Left renal pelvis (tissue), 4 donors: ENCODE data around the gene CERK. TPM values are rescaled to one million over a fixed set of nuclear protein-coding genes. Genes with fewer than 3 reads are reported as not detected.
"Not testable (repeated sequence)": the region's sequence is repeated elsewhere in the genome, so short reads cannot be mapped to it uniquely, and the experiment has no call there.

Experiments
- DNase-seq, 4 donors: peaks; one replicate each; pipeline ENCODE4 v3.0.0-alpha.2; 2013; ENCODE audit warnings: low read depth in 4 of 4, low spot score in 3 of 4
- polyA plus RNA-seq, 4 donors: library from polyadenylated mRNA; unstranded; fragments of 120-200 nt; gene quantifications; one replicate each; pipeline ENCODE4 v1.2.1, GENCODE V29; 2013; ENCODE audit not compliant: insufficient read length in 4 of 4

Gene CERK
- polyA plus RNA-seq = 10 to 100 TPM; 48.8 to 56.6 (median 50.2) TPM

GRCh38 chr22:46737976-46738646 is at the start of gene CERK:
Gene CERK, minus strand, starts transcription at chr22:46738252. Its CDS starts 104 bp downstream, at chr22:46738148.
- no peak for DNase-seq

GRCh38 chr22:46783721-46784120 is 45.7 kb upstream of the CERK start:
- DNase-seq = no peak

GRCh38 chr22:46782200-46782599 is 44.1 kb upstream of the CERK start:
- not testable (repeated sequence) for DNase-seq

- no peak for DNase-seq
Measured at GRCh38 chr22:46781291-46781690, 43.2 kb upstream of the CERK start.

GRCh38 chr22:46780453-46780852 is 42.4 kb upstream of the CERK start:
- DNase-seq = no peak

- DNase-seq = no peak
Measured at GRCh38 chr22:46779651-46780050, 41.6 kb upstream of the CERK start.

GRCh38 chr22:46779023-46779422 is 41.0 kb upstream of the CERK start:
- no peak for DNase-seq

GRCh38 chr22:46777609-46777970 is 39.5 kb upstream of the CERK start:
- DNase-seq = no peak

- DNase-seq = no peak
Measured at GRCh38 chr22:46776876-46777608, 39.0 kb upstream of the CERK start.

- DNase-seq = no peak
Measured at GRCh38 chr22:46775850-46776826, 38.1 kb upstream of the CERK start.

GRCh38 chr22:46774980-46775849 is 37.2 kb upstream of the CERK start:
- DNase-seq = no peak

GRCh38 chr22:46774253-46774979 is 36.4 kb upstream of the CERK start:
- DNase-seq = no peak

- DNase-seq = no peak
Measured at GRCh38 chr22:46773076-46773475, 35.0 kb upstream of the CERK start.

- DNase-seq = no peak
Measured at GRCh38 chr22:46770726-46771125, 32.7 kb upstream of the CERK start.

- DNase-seq = no peak
Measured at GRCh38 chr22:46770151-46770641, 32.1 kb upstream of the CERK start.

- no peak for DNase-seq
Measured at GRCh38 chr22:46769706-46770105, 31.7 kb upstream of the CERK start.

GRCh38 chr22:46769191-46769675 is 31.2 kb upstream of the CERK start:
- DNase-seq = no peak

- no peak for DNase-seq
Measured at GRCh38 chr22:46767249-46767985, 29.4 kb upstream of the CERK start.
